Measurements from ENCODE around the gene ZNF846.

The ZNF846 gene

GRCh38 chr19:9768175-9769112 lies at the start of gene ZNF846:
Gene ZNF846 (minus strand): TSS chr19:9768738. CDS start chr19:9764950, 3,788 bp downstream.
- ChIA-PET POLR2A (interaction anchor here (0.7 to 2.8 kb wide), 16 partner anchors 9 to 1242 kb away, joined by 3 to 16 read pairs (median 4); partner anchors contain the start of genes FBXL12 and ZNF561), CTCF (no interaction called here)
- peak; percentile 93 for DNase-seq (ENCODE audit: extremely low spot score)
- peak; percentile 59; the same call in 1 of the 2 replicates for TF ChIP-seq PKNOX1 (IDR thresholded peaks at IDR 0.05)
- no peak for TF ChIP-seq HDGF (IDR thresholded peaks at IDR 0.05; ENCODE audit: borderline replicate concordance)
- peak; percentile 97 for TF ChIP-seq L3MBTL2 (conservative IDR thresholded peaks at IDR 0.05)
- TF ChIP-seq TARDBP (IDR thresholded peaks at IDR 0.05), result no peak
- no peak for TF ChIP-seq ZNF384 (IDR thresholded peaks at IDR 0.05)
- no peak for TF ChIP-seq FOXA1 (IDR thresholded peaks at IDR 0.05)
- no peak for TF ChIP-seq BHLHE40 (IDR thresholded peaks at IDR 0.05; ENCODE audit: borderline replicate concordance)
- TF ChIP-seq FOXK2 (IDR thresholded peaks at IDR 0.05), result no peak
- TF ChIP-seq ELF4 (IDR thresholded peaks at IDR 0.05), result peak; percentile 66
- TF ChIP-seq FOXM1 (IDR thresholded peaks at IDR 0.05; ENCODE audit: borderline replicate concordance), result no peak
- no peak for TF ChIP-seq NFRKB (IDR thresholded peaks at IDR 0.05)
- peak; percentile 46; the same call in 1 of the 2 replicates for TF ChIP-seq CTBP1 (IDR thresholded peaks at IDR 0.05; ENCODE audit: borderline replicate concordance)

- TF ChIP-seq PKNOX1 (IDR thresholded peaks at IDR 0.05), result no peak
- ChIA-PET POLR2A (interaction anchor here (1.0 to 1.9 kb wide), 4 partner anchors 9 to 383 kb away, joined by 3 to 25 read pairs (median 4); partner anchors contain the start of genes UBL5, ZNF266 and ZNF846), CTCF (no interaction called here)
- DNase-seq (ENCODE audit: extremely low spot score), result no peak
Observed at GRCh38 chr19:9818175-9818733, 49.7 kb upstream of the ZNF846 start.

- ChIA-PET CTCF (no interaction called here), POLR2A (no interaction called here)
- TF ChIP-seq LEF1 (IDR thresholded peaks at IDR 0.05; ENCODE audit: borderline replicate concordance) (no peak), PKNOX1 (IDR thresholded peaks at IDR 0.05) (no peak), TARDBP (IDR thresholded peaks at IDR 0.05) (no peak), ARNT (IDR thresholded peaks at IDR 0.05) (no peak), BHLHE40 (IDR thresholded peaks at IDR 0.05; ENCODE audit: borderline replicate concordance) (no peak), ELF4 (IDR thresholded peaks at IDR 0.05) (no peak), NFRKB (IDR thresholded peaks at IDR 0.05) (no peak), SP1 (IDR thresholded peaks at IDR 0.05) (no peak), HDGF (IDR thresholded peaks at IDR 0.05; ENCODE audit: borderline replicate concordance) (no peak), ZNF384 (IDR thresholded peaks at IDR 0.05) (no peak), FOXA1 (IDR thresholded peaks at IDR 0.05) (no peak), CTBP1 (IDR thresholded peaks at IDR 0.05; ENCODE audit: borderline replicate concordance) (no peak), FOXK2 (IDR thresholded peaks at IDR 0.05) (no peak), L3MBTL2 (conservative IDR thresholded peaks at IDR 0.05) (no peak), SUZ12 (IDR thresholded peaks at IDR 0.05) (no peak), FOXM1 (IDR thresholded peaks at IDR 0.05; ENCODE audit: borderline replicate concordance) (no peak)
- no peak for DNase-seq (ENCODE audit: extremely low spot score)
Observed at GRCh38 chr19:9811139-9811538, 42.6 kb upstream of the ZNF846 start.

GRCh38 chr19:9808855-9809824 lies 40.6 kb upstream of the ZNF846 start:
- ChIA-PET CTCF (interaction anchor here (0.6 kb wide), 1 partner anchor 27 kb away, joined by 3 read pairs; no protein-coding TSS in a partner anchor), POLR2A (no interaction called here)
- no peak for DNase-seq (ENCODE audit: extremely low spot score)
- TF ChIP-seq NFRKB (IDR thresholded peaks at IDR 0.05) (no peak), FOXK2 (IDR thresholded peaks at IDR 0.05) (no peak), ELF4 (IDR thresholded peaks at IDR 0.05) (no peak), BHLHE40 (IDR thresholded peaks at IDR 0.05; ENCODE audit: borderline replicate concordance) (no peak), CTBP1 (IDR thresholded peaks at IDR 0.05; ENCODE audit: borderline replicate concordance) (no peak), ARNT (IDR thresholded peaks at IDR 0.05) (no peak), SP1 (IDR thresholded peaks at IDR 0.05) (no peak), ZNF384 (IDR thresholded peaks at IDR 0.05) (no peak), FOXM1 (IDR thresholded peaks at IDR 0.05; ENCODE audit: borderline replicate concordance) (no peak), FOXA1 (IDR thresholded peaks at IDR 0.05) (no peak), PKNOX1 (IDR thresholded peaks at IDR 0.05) (no peak), TARDBP (IDR thresholded peaks at IDR 0.05) (no peak), LEF1 (IDR thresholded peaks at IDR 0.05; ENCODE audit: borderline replicate concordance) (no peak), L3MBTL2 (conservative IDR thresholded peaks at IDR 0.05) (no peak)
